Hepatocyte (in vitro differentiated cells): ENCODE data around the gene MC1R.

Experiments used
- CTCF ChIP-seq: fragments of 200-600 bp; sonication (generic); IDR thresholded peaks from 2 replicates; pipeline ENCODE4 v1.5.1; 2016; ENCODE audit warnings: antibody characterized with exemption, mild to moderate bottlenecking; ENCODE audit not compliant: poor library complexity
- EZH2 ChIP-seq: fragments of 200-600 bp; sonication (generic); IDR thresholded peaks from 2 replicates; pipeline ENCODE4 v1.6.1; 2016; ENCODE audit warnings: antibody characterized with exemption, mild to moderate bottlenecking, borderline replicate concordance

GRCh38 chr16:89899879-89900481 lies 18.7 kb upstream of the MC1R start:
- no peak for TF ChIP-seq CTCF
- TF ChIP-seq EZH2 = no peak
